Measurements from ENCODE around the gene EIF4E1B. TPM values are rescaled to one million over a fixed set of nuclear protein-coding genes. Genes with fewer than 3 reads are reported as not detected.

EIF4E1B gene
- polyA plus RNA-seq, 1 donor from 2014 or later, result 0.82 TPM

GRCh38 chr5:176673651-176674583, 43.4 kb downstream of the EIF4E1B start:
- no peaks in the 10 kb centered on the region for H3K9me3 ChIP-seq (ENCODE audit: low read length)
- H3K27ac ChIP-seq (ENCODE audit: low read length), result no peak overlapping the region
- H3K27me3 ChIP-seq (ENCODE audit: insufficient read depth, low read depth, low read length), result no peaks in the 10 kb centered on the region
- no peaks in the 10 kb centered on the region for H3K9me2 ChIP-seq (ENCODE audit: insufficient read depth, low read length)
- no peaks in the 10 kb centered on the region for H3K79me2 ChIP-seq (replicated peaks; ENCODE audit: insufficient read depth, low read length)
- no peaks in the 10 kb centered on the region for H3K36me3 ChIP-seq (ENCODE audit: insufficient read depth, low read length)
- H2AFZ ChIP-seq (ENCODE audit: low read depth, low read length), result no peak overlapping the region
- no peak overlapping the region for H3K9ac ChIP-seq (ENCODE audit: low read length)
- H3F3A ChIP-seq (ENCODE audit: insufficient read depth, low read length, poor library complexity, severe bottlenecking), result no peaks in the 10 kb centered on the region
- H3K4me2 ChIP-seq (ENCODE audit: low read length), result no peak overlapping the region
- no peak for TF ChIP-seq CTCF (IDR thresholded peaks at IDR 0.05; ENCODE audit: poor library complexity, severe bottlenecking)
- no peak for TF ChIP-seq EZH2 (IDR thresholded peaks at IDR 0.05; ENCODE audit: borderline replicate concordance, insufficient read depth, low read length, poor library complexity, severe bottlenecking)
- TF ChIP-seq SMC3 (conservative IDR thresholded peaks at IDR 0.05; ENCODE audit: poor library complexity), result no peak
- no peak for TF ChIP-seq MXI1 (conservative IDR thresholded peaks at IDR 0.05; ENCODE audit: poor library complexity, severe bottlenecking)
- no peak for TF ChIP-seq EP300 (conservative IDR thresholded peaks at IDR 0.05; ENCODE audit: poor library complexity, severe bottlenecking)
- no peak for TF ChIP-seq RAD21 (conservative IDR thresholded peaks at IDR 0.05)
- H3K4me3 ChIP-seq (ENCODE audit: low read length), result no peak overlapping the region
- H4K20me1 ChIP-seq (ENCODE audit: insufficient read depth), result no peaks in the 10 kb centered on the region

GRCh38 chr5:176674799-176675198, 44.3 kb downstream of the EIF4E1B start:
- Histone ChIP-seq H3K9me2 (ENCODE audit: insufficient read depth, low read length) (no peaks in the 10 kb centered on the region), H3K9me3 (ENCODE audit: low read length) (no peaks in the 10 kb centered on the region), H3K4me2 (ENCODE audit: low read length) (no peak overlapping the region), H3K36me3 (ENCODE audit: insufficient read depth, low read length) (no peaks in the 10 kb centered on the region), H3K4me3 (ENCODE audit: low read length) (no peak overlapping the region), H3K27ac (ENCODE audit: low read length) (no peak overlapping the region), H3K27me3 (ENCODE audit: insufficient read depth, low read depth, low read length) (no peaks in the 10 kb centered on the region), H3F3A (ENCODE audit: insufficient read depth, low read length, poor library complexity, severe bottlenecking) (no peaks in the 10 kb centered on the region), H4K20me1 (ENCODE audit: insufficient read depth) (no peaks in the 10 kb centered on the region), H2AFZ (ENCODE audit: low read depth, low read length) (no peak overlapping the region), H3K79me2 (replicated peaks; ENCODE audit: insufficient read depth, low read length) (no peaks in the 10 kb centered on the region), H3K9ac (ENCODE audit: low read length) (no peak overlapping the region)
- TF ChIP-seq RAD21 (conservative IDR thresholded peaks at IDR 0.05) (no peak), SMC3 (conservative IDR thresholded peaks at IDR 0.05; ENCODE audit: poor library complexity) (no peak), POLR2AphosphoS5 (IDR thresholded peaks at IDR 0.05) (no peak), CTCF (IDR thresholded peaks at IDR 0.05; ENCODE audit: poor library complexity, severe bottlenecking) (no peak), REST (IDR thresholded peaks at IDR 0.05; ENCODE audit: borderline replicate concordance) (no peak), EZH2 (IDR thresholded peaks at IDR 0.05; ENCODE audit: borderline replicate concordance, insufficient read depth, low read length, poor library complexity, severe bottlenecking) (no peak), TAF1 (IDR thresholded peaks at IDR 0.05; ENCODE audit: low read depth) (no peak), EP300 (conservative IDR thresholded peaks at IDR 0.05; ENCODE audit: poor library complexity, severe bottlenecking) (no peak), MXI1 (conservative IDR thresholded peaks at IDR 0.05; ENCODE audit: poor library complexity, severe bottlenecking) (no peak)

Measured in neural cell (in vitro differentiated cells).